CD14-positive monocyte (primary cell): ENCODE results near the gene RASGRF2. TPM values are rescaled to one million over a fixed set of nuclear protein-coding genes. Genes with fewer than 3 reads are reported as not detected.
A peak's percentile ranks its signal among the peaks of the same experiment; 100 is the strongest.

ENCODE experiments used
- DNase-seq, 3 donors: peaks; one replicate each; pipeline ENCODE4 v3.0.0-alpha.2; 2011 to 2022
- H2AFZ ChIP-seq: 2 replicates; pipeline ENCODE4 v1.6.0; 2012; ENCODE audit warnings: mild to moderate bottlenecking, low read depth, low read length, inconsistent platforms; ENCODE audit not compliant: insufficient read depth, poor library complexity, severe bottlenecking
- H3K27ac ChIP-seq, 2 donors: 1 replicate in 1 of 2; 2 replicates in 1 of 2; pipeline ENCODE4 v1.5.1; 2012 to 2013; ENCODE audit warnings: low read length in 2 of 2, control low read depth in 1 of 2, inconsistent platforms in 1 of 2, low read depth in 1 of 2, mild to moderate bottlenecking in 1 of 2
- H3K27me3 ChIP-seq, 2 donors: one replicate each; pipeline versions ENCODE4 v1.6.0 to v1.6.1; 2011 to 2013; ENCODE audit warnings: low read length in 2 of 2; ENCODE audit not compliant: control insufficient read depth in 2 of 2, insufficient read depth in 2 of 2
- H3K36me3 ChIP-seq, 2 donors: replicated peaks in 1 of 2; 1 replicate in 1 of 2; 2 replicates in 1 of 2; pipeline versions ENCODE4 v1.5.1 to v1.6.1; 2012 to 2013; ENCODE audit warnings: low read length in 2 of 2, control low read depth in 1 of 2, inconsistent platforms in 1 of 2, mild to moderate bottlenecking in 1 of 2; ENCODE audit not compliant: insufficient read depth in 2 of 2, control insufficient read depth in 1 of 2
- H3K4me1 ChIP-seq, 2 donors: 1 replicate in 1 of 2; 2 replicates in 1 of 2; pipeline versions ENCODE4 v1.5.1 to v1.6.1; 2012 to 2013; ENCODE audit warnings: low read length in 2 of 2, control low read depth in 1 of 2, inconsistent platforms in 1 of 2, mild to moderate bottlenecking in 1 of 2, moderate library complexity in 1 of 2; ENCODE audit not compliant: insufficient read depth in 2 of 2, control insufficient read depth in 1 of 2
- H3K4me2 ChIP-seq: replicated peaks from 2 replicates; pipeline ENCODE3; 2012; ENCODE audit warnings: low read length, moderate library complexity, mild to moderate bottlenecking; ENCODE audit not compliant: poor library complexity, severe bottlenecking; ENCODE audit errors: extremely low read depth
- H3K4me3 ChIP-seq, 3 experiments: fragments of 200-600 bp in 1 of 3; sonication (generic) in 1 of 3; replicated peaks in 1 of 3; 1 replicate in 2 of 3; 2 replicates in 1 of 3; pipeline ENCODE4 v1.5.1; 2011 to 2013; ENCODE audit warnings: low read length in 3 of 3, mild to moderate bottlenecking in 3 of 3, control low read depth in 2 of 3, low read depth in 2 of 3, inconsistent platforms in 1 of 3, moderate library complexity in 1 of 3
- H3K79me2 ChIP-seq: 2 replicates; pipeline ENCODE4 v1.6.0; 2012; ENCODE audit warnings: mild to moderate bottlenecking, control low read depth, inconsistent platforms, low read length, moderate library complexity; ENCODE audit not compliant: insufficient read depth
- H3K9ac ChIP-seq: 2 replicates; pipeline ENCODE4 v1.6.0; 2017; ENCODE audit warnings: low read length, mild to moderate bottlenecking; ENCODE audit not compliant: insufficient read depth, poor library complexity, severe bottlenecking
- H3K9me3 ChIP-seq, 2 donors: replicated peaks in 1 of 2; 1 replicate in 1 of 2; 2 replicates in 1 of 2; pipeline versions ENCODE4 v1.5.1 to v1.6.1; 2012 to 2013; ENCODE audit warnings: low read length in 2 of 2, control low read depth in 1 of 2; ENCODE audit not compliant: control insufficient read depth in 1 of 2, insufficient read depth in 1 of 2
- H4K20me1 ChIP-seq: 2 replicates; pipeline ENCODE4 v1.6.0; 2012; ENCODE audit warnings: mild to moderate bottlenecking, low read length, control low read depth, moderate library complexity; ENCODE audit not compliant: insufficient read depth
- H3K27ac Mint-ChIP-seq, 7 donors: one replicate each; pipeline ENCODE4 v1.8.0; 2020; ENCODE audit warnings: mild to moderate bottlenecking in 7 of 7, mixed read lengths in 7 of 7, moderate library complexity in 6 of 7, inconsistent platforms in 2 of 7
- H3K27me3 Mint-ChIP-seq, 3 donors: one replicate each; pipeline ENCODE4 v1.8.0; 2021 to 2022; ENCODE audit warnings: low read depth in 3 of 3, mild to moderate bottlenecking in 3 of 3, mixed read lengths in 3 of 3, moderate library complexity in 3 of 3, inconsistent platforms in 1 of 3
- H3K36me3 Mint-ChIP-seq, 2 donors: one replicate each; pipeline ENCODE4 v1.8.0; 2020; ENCODE audit warnings: mixed read lengths in 2 of 2, inconsistent platforms in 1 of 2, mild to moderate bottlenecking in 1 of 2
- H3K4me1 Mint-ChIP-seq: one replicate; pipeline ENCODE4 v1.8.0; 2020; ENCODE audit warnings: mild to moderate bottlenecking, mixed read lengths
- H3K4me3 Mint-ChIP-seq, 2 donors: one replicate each; pipeline ENCODE4 v1.8.0; 2020; ENCODE audit warnings: mild to moderate bottlenecking in 2 of 2, mixed read lengths in 2 of 2, moderate library complexity in 1 of 2
- H3K9me3 Mint-ChIP-seq, 7 donors: one replicate each; pipeline ENCODE4 v1.8.0; 2020 to 2022; ENCODE audit warnings: mixed read lengths in 7 of 7, mild to moderate bottlenecking in 6 of 7, moderate library complexity in 6 of 7, inconsistent platforms in 2 of 7
- WGBS: methylation state at CpG from one replicate; pipeline ENCODE4 v1.1.5; 2013; ENCODE audit warnings: missing lambda C conversion rate; ENCODE audit not compliant: insufficient coverage; 5-methylcytosine and 5-hydroxymethylcytosine counted together
- intact Hi-C, 2 donors: fragments of 100-400 bp; cut with micrococcal nuclease; formaldehyde crosslinking; loops; one replicate each; pipeline versions ENCODE4 v1.15.0 to v1.15.1; 2023
- polyA plus RNA-seq, 3 donors: library from polyadenylated mRNA; depleted of rRNA in 1 of 3; unstranded in 2 of 3; stranded (reverse) in 1 of 3; fragments of 300-500 nt in 2 of 3; fragments of >200 nt in 1 of 3; fragmentation: Illumina TruSeq in 2 of 3; gene quantifications; 1 replicate in 2 of 3; 2 replicates in 1 of 3; pipeline ENCODE4 v1.2.3, GENCODE V29; 2012 to 2021
- TF ChIP-seq, protein P1 (sequence below): fragments of 200-600 bp; IDR thresholded peaks from one replicate; pipeline ENCODE4 v1.8.0; 2022; ENCODE audit warnings: antibody characterized with exemption, mild to moderate bottlenecking

RASGRF2 gene
- polyA plus RNA-seq, 3 donors, result 0.01 to 0.02 TPM; not detected in 1

GRCh38 chr5:81181576-81182316, 221.6 kb downstream of the RASGRF2 start:
- no peaks in the 10 kb centered on the region for H3K9me3 ChIP-seq
- Mint-ChIP-seq H3K27me3 (peaks cover 0 to 3% (median 0%) of the 10 kb centered on the region in 3 donors), H3K4me1 (peaks cover 3% of the 10 kb centered on the region), H3K27ac (no peak overlapping the region), H3K9me3 (peaks cover 0 to 3% (median 0%) of the 10 kb centered on the region in 7 donors), H3K4me3 (no peak overlapping the region), H3K36me3 (no peaks in the 10 kb centered on the region)
- H2AFZ ChIP-seq, result no peak overlapping the region
- no peaks in the 10 kb centered on the region for H3K4me1 ChIP-seq
- H3K9ac ChIP-seq, result no peak overlapping the region
- TF ChIP-seq, protein P1, sequence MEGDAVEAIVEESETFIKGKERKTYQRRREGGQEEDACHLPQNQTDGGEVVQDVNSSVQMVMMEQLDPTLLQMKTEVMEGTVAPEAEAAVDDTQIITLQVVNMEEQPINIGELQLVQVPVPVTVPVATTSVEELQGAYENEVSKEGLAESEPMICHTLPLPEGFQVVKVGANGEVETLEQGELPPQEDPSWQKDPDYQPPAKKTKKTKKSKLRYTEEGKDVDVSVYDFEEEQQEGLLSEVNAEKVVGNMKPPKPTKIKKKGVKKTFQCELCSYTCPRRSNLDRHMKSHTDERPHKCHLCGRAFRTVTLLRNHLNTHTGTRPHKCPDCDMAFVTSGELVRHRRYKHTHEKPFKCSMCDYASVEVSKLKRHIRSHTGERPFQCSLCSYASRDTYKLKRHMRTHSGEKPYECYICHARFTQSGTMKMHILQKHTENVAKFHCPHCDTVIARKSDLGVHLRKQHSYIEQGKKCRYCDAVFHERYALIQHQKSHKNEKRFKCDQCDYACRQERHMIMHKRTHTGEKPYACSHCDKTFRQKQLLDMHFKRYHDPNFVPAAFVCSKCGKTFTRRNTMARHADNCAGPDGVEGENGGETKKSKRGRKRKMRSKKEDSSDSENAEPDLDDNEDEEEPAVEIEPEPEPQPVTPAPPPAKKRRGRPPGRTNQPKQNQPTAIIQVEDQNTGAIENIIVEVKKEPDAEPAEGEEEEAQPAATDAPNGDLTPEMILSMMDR, result no peak
- H3K36me3 ChIP-seq, result no peaks in the 10 kb centered on the region
- H3K4me3 ChIP-seq, result no peak overlapping the region
- H3K27me3 ChIP-seq, result no peaks in the 10 kb centered on the region
- DNase-seq, result no peak
- WGBS, result 88% methylated on average over 1 of the region's 4 CpGs
- intact Hi-C loops, result no loop called here
- no peaks in the 10 kb centered on the region for H3K79me2 ChIP-seq
- no peak overlapping the region for H3K4me2 ChIP-seq
- no peaks in the 10 kb centered on the region for H4K20me1 ChIP-seq
- H3K27ac ChIP-seq, result no peak overlapping the region

DNA sequence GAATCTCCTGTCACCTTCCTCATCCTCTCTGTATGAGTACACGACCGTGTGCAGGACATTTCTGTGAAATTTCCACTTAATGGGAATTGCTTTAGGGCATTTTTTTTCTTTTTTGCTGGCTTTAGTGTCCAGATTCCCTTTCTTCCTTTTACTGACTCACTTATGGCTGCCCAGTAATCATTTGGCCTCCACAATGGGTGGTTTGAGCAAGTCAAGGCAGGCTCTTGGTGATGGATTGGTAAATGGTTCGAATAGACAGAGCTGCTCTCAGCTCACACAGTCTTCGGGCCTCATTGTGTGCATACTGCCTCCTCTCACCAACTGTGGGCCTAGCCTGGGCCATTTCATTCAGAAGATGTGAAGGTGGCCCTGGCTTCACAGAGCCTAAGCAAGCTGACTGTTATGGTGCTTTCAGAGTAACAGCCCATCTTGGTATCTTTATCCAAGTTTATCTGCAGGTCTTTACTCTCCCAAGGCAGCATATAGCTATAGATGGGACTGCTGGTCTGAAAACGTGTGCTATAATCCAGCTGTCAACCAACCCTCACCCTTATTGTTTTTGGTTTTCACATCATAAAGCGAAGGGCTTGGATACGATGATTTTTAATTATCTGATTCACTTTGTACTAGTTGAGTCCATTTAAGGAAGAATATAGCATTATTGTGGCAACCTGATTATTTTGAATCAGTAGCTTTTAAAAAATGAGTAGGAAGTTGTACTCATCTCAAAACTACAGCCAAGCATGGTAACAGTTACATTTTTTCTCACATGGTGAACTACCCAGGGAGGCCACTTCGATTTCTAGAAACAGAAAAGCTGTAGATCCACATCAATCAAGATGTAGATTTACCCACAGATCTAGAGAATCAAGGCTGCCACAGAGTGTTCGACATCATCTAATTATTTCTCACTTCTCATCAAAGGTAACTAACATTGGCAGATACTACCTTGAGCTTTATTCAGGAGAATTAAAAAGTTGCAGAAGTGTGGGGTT, 222.5 kb downstream of the RASGRF2 start:
- Histone ChIP-seq H2AFZ (no peak overlapping the region), H3K9me3 (no peaks in the 10 kb centered on the region), H3K4me3 (no peak overlapping the region), H3K36me3 (no peaks in the 10 kb centered on the region), H3K9ac (no peak overlapping the region), H4K20me1 (no peaks in the 10 kb centered on the region), H3K4me2 (no peak overlapping the region), H3K27ac (no peak overlapping the region), H3K4me1 (no peaks in the 10 kb centered on the region), H3K27me3 (no peaks in the 10 kb centered on the region), H3K79me2 (no peaks in the 10 kb centered on the region)
- Mint-ChIP-seq H3K36me3 (no peaks in the 10 kb centered on the region), H3K27me3 (peaks cover 0 to 3% (median 0%) of the 10 kb centered on the region in 3 donors), H3K27ac (peak overlapping the region in 1 of 7 donors; percentile 42), H3K4me1 (peaks cover 3% of the 10 kb centered on the region), H3K4me3 (no peak overlapping the region), H3K9me3 (peaks cover 0 to 3% (median 0%) of the 10 kb centered on the region in 7 donors)
- intact Hi-C loops, result no loop called here
- no peak for DNase-seq
- WGBS, result 95% methylated on average over 4 of the region's 9 CpGs
- TF ChIP-seq, protein P1, result no peak
